SK-N-SH treated with all-trans-retinoic acid at 6 μM for 48 hours (cell line): ENCODE results near the gene ZNF692.

Experiments
- CSRNP3 ChIP-seq: fragments of 250-450 bp; sonication (Bioruptor Pico); IDR thresholded peaks from 2 replicates; pipeline ENCODE4 v1.5.1; 2021; ENCODE audit warnings: mild to moderate bottlenecking, moderate library complexity
- OSR1 ChIP-seq: fragments of 250-450 bp; sonication (Bioruptor Pico); IDR thresholded peaks from 2 replicates; pipeline ENCODE4 v1.8.0; 2022; ENCODE audit warnings: moderate library complexity, mild to moderate bottlenecking, inconsistent platforms
- PATZ1 ChIP-seq: fragments of 250-450 bp; sonication (Bioruptor Pico); IDR thresholded peaks from 2 replicates; pipeline ENCODE4 v1.8.0; 2020; ENCODE audit warnings: mild to moderate bottlenecking, moderate library complexity, borderline replicate concordance
- RARB ChIP-seq: fragments of 250-450 bp; sonication (Bioruptor Pico); IDR thresholded peaks from 2 replicates; pipeline ENCODE4 v1.8.0; 2021; ENCODE audit warnings: mild to moderate bottlenecking, moderate library complexity
- SNAI2 ChIP-seq: fragments of 250-450 bp; sonication (Bioruptor Pico); IDR thresholded peaks from 2 replicates; pipeline ENCODE4 v1.5.0; 2020; ENCODE audit warnings: mild to moderate bottlenecking, moderate library complexity
- TSHZ2 ChIP-seq: fragments of 250-450 bp; sonication (Bioruptor Pico); IDR thresholded peaks from 2 replicates; pipeline ENCODE4 v1.5.0; 2020; ENCODE audit warnings: mild to moderate bottlenecking, moderate library complexity
- ZFP3 ChIP-seq: fragments of 250-450 bp; sonication (Bioruptor Pico); IDR thresholded peaks from 2 replicates; pipeline ENCODE4 v1.5.0; 2020; ENCODE audit warnings: mild to moderate bottlenecking, moderate library complexity
- ZFP30 ChIP-seq: fragments of 450-650 bp; formaldehyde crosslinking; IDR thresholded peaks from 2 replicates; pipeline ENCODE4 v1.5.0; 2022; ENCODE audit warnings: mild to moderate bottlenecking, moderate library complexity
- ZNF565 ChIP-seq: fragments of 450-650 bp; formaldehyde crosslinking; conservative IDR thresholded peaks from 2 replicates; pipeline ENCODE4 v1.5.0; 2020; ENCODE audit warnings: low read depth, mild to moderate bottlenecking, moderate library complexity

GRCh38 chr1:248871837-248872401 lies 13.0 kb upstream of the ZNF692 start:
- TF ChIP-seq PATZ1 (CRISPR knock-in tag) = no peak
- no peak for TF ChIP-seq ZNF565 (CRISPR knock-in tag)
- TF ChIP-seq RARB (CRISPR knock-in tag) = no peak
- TF ChIP-seq CSRNP3 (CRISPR knock-in tag) = no peak
- TF ChIP-seq ZFP3 = no peak
- TF ChIP-seq OSR1 (CRISPR knock-in tag) = no peak
- TF ChIP-seq TSHZ2 (CRISPR knock-in tag) = no peak
- no peak for TF ChIP-seq SNAI2 (CRISPR knock-in tag)
- TF ChIP-seq ZFP30 (CRISPR knock-in tag) = no peak
